Thymus (tissue), 11 donors: ENCODE results near the gene MDGA2. TPM values are rescaled to one million over a fixed set of nuclear protein-coding genes. Genes with fewer than 3 reads are reported as not detected.
"Not testable (repeated sequence)": the region's sequence is repeated elsewhere in the genome, so short reads cannot be mapped to it uniquely, and the experiment has no call there.

Source experiments
- DNase-seq, 9 donors: peaks; one replicate each; pipeline ENCODE4 v3.0.0-alpha.2; 2013; ENCODE audit warnings: low spot score in 9 of 9, low read depth in 6 of 9, missing footprints in 1 of 9
- H3K27ac ChIP-seq, 2 donors: one replicate each; pipeline ENCODE4 v1.5.1; 2013; ENCODE audit warnings: control low read depth in 1 of 2, low read depth in 1 of 2, low read length in 1 of 2, mild to moderate bottlenecking in 1 of 2, moderate library complexity in 1 of 2
- H3K27me3 ChIP-seq, 2 donors: one replicate each; pipeline ENCODE4 v1.5.1; 2013; ENCODE audit warnings: low read length in 1 of 2; ENCODE audit not compliant: control insufficient read depth in 2 of 2, insufficient read depth in 1 of 2
- H3K36me3 ChIP-seq, 2 donors: one replicate each; pipeline ENCODE4 v1.5.1; 2013; ENCODE audit warnings: low read length in 1 of 2, mild to moderate bottlenecking in 1 of 2, moderate library complexity in 1 of 2; ENCODE audit not compliant: control insufficient read depth in 2 of 2, insufficient read depth in 2 of 2
- H3K4me1 ChIP-seq, 2 donors: one replicate each; pipeline ENCODE4 v1.5.1; 2013; ENCODE audit warnings: low read length in 2 of 2; ENCODE audit not compliant: control insufficient read depth in 2 of 2, insufficient read depth in 2 of 2
- H3K4me3 ChIP-seq, 2 donors: one replicate each; pipeline ENCODE4 v1.5.1; 2013; ENCODE audit warnings: low read length in 2 of 2, control low read depth in 1 of 2, mild to moderate bottlenecking in 1 of 2
- H3K9me3 ChIP-seq, 2 donors: one replicate each; pipeline ENCODE4 v1.5.1; 2013; ENCODE audit warnings: low read length in 1 of 2, mild to moderate bottlenecking in 1 of 2; ENCODE audit not compliant: control insufficient read depth in 2 of 2, insufficient read depth in 1 of 2
- WGBS: extraction: QIAGEN DNeasy Blood & Tissue Kit; methylation state at CpG from one replicate; pipeline ENCODE4 v1.1.7; 2013; 5-methylcytosine and 5-hydroxymethylcytosine counted together
- polyA plus RNA-seq: library from polyadenylated mRNA; stranded (reverse); fragments of 200-250 nt; gene quantifications from one replicate; pipeline ENCODE4 v1.2.3, GENCODE V29; 2013
- total RNA-seq: library from RNA; stranded (reverse); fragments of 120-200 nt; gene quantifications from one replicate; pipeline ENCODE4 v1.2.4, GENCODE V29; 2013
- donor health status: healthy.

MDGA2 gene
- total and polyA plus RNA-seq, 2 donors: 0.02 to 0.09 TPM

GRCh38 chr14:47297374-47297773 lies 378.0 kb downstream of the MDGA2 start:
- H3K36me3 ChIP-seq: no peaks in the 10 kb centered on the region
- H3K4me3 ChIP-seq: no peak overlapping the region
- no peaks in the 10 kb centered on the region for H3K9me3 ChIP-seq
- no peaks in the 10 kb centered on the region for H3K27me3 ChIP-seq
- no peak overlapping the region for H3K27ac ChIP-seq
- no peaks in the 10 kb centered on the region for H3K4me1 ChIP-seq
- no peak for DNase-seq
- WGBS: 89% methylated on average over 1 of the region's 1 CpG

- WGBS: 91% methylated on average over 1 of the region's 1 CpG
Observed at GRCh38 chr14:47284283-47284682, 391.1 kb downstream of the MDGA2 start.

GRCh38 chr14:47281761-47282160 lies 393.6 kb downstream of the MDGA2 start:
- not testable (repeated sequence) for H3K27ac ChIP-seq, H3K36me3 ChIP-seq, H3K9me3 ChIP-seq, DNase-seq, H3K4me3 ChIP-seq, H3K27me3 ChIP-seq, H3K4me1 ChIP-seq
- 96% methylated on average over 16 of the region's 16 CpGs for WGBS

More at GRCh38 chr14:47284283-47284682, 391.1 kb downstream of the MDGA2 start:
- Histone ChIP-seq H3K4me1 (no peaks in the 10 kb centered on the region), H3K4me3 (no peak overlapping the region), H3K27me3 (no peaks in the 10 kb centered on the region), H3K27ac (no peak overlapping the region), H3K36me3 (no peaks in the 10 kb centered on the region), H3K9me3 (no peaks in the 10 kb centered on the region)
- DNase-seq: no peak

- no peaks in the 10 kb centered on the region for H3K9me3 ChIP-seq
- DNase-seq: peak; percentile 4 to 73 (median 32)
- WGBS: 25% methylated on average over 5 of the region's 5 CpGs
- no peaks in the 10 kb centered on the region for H3K27me3 ChIP-seq
- no peak overlapping the region for H3K4me3 ChIP-seq
- no peak overlapping the region for H3K27ac ChIP-seq
- no peaks in the 10 kb centered on the region for H3K36me3 ChIP-seq
- no peaks in the 10 kb centered on the region for H3K4me1 ChIP-seq
Observed at GRCh38 chr14:47278233-47278842, 397.1 kb downstream of the MDGA2 start.

DNA sequence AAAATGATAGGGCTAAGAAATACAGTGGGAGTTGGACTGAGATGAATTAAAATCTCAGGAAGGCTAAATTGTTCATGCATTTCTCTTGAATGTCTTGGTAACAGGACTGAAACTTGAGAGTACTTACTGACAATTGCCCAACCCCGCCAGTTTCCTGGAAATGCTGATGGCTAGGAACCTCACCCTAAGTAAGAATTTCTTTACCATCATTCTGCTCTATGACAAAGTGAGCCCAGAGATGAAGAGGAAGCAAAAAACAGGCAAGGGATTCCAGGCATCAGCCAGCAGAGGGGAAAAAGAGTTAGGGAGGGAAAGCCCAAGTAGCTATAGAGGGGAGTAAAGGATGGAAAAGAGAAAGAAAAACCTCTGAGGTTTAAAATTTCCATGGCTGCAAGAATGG lies 397.7 kb downstream of the MDGA2 start:
- Histone ChIP-seq H3K4me1 (no peaks in the 10 kb centered on the region), H3K4me3 (no peak overlapping the region), H3K9me3 (no peaks in the 10 kb centered on the region), H3K36me3 (no peaks in the 10 kb centered on the region), H3K27me3 (no peaks in the 10 kb centered on the region), H3K27ac (no peak overlapping the region)
- no peak for DNase-seq
- 94% methylated on average over 1 of the region's 1 CpG for WGBS

DNA sequence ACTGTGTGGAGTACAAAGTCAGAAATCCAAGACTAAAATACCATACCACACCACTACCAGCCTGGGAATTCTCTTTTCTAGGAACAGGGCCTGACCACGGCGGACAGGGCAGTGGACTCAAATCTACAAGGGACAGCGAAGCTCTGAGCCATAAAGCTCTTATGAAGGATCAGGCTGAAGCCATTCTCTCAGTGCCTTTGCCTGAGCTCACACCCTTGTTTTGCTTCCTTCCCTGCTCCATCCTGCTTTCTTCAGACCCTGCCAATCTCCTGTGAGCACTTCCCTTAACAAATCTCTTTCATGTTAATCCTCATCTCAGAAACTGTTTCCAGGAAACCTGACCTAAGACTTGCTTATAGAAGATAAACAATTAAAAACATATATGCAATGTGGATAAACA lies 398.5 kb downstream of the MDGA2 start:
- Histone ChIP-seq H3K27me3 (no peaks in the 10 kb centered on the region), H3K4me1 (no peaks in the 10 kb centered on the region), H3K9me3 (no peaks in the 10 kb centered on the region), H3K27ac (no peak overlapping the region), H3K4me3 (no peak overlapping the region), H3K36me3 (no peaks in the 10 kb centered on the region)
- DNase-seq: no peak
- WGBS: 64% methylated on average over 3 of the region's 3 CpGs

GRCh38 chr14:47273939-47274338 lies 401.5 kb downstream of the MDGA2 start:
- Histone ChIP-seq H3K4me1 (no peaks in the 10 kb centered on the region), H3K9me3 (no peaks in the 10 kb centered on the region), H3K36me3 (no peaks in the 10 kb centered on the region), H3K4me3 (no peak overlapping the region), H3K27ac (no peak overlapping the region), H3K27me3 (no peaks in the 10 kb centered on the region)
- 94% methylated on average over 5 of the region's 5 CpGs for WGBS
- no peak for DNase-seq

- Histone ChIP-seq H3K36me3 (no peaks in the 10 kb centered on the region), H3K27ac (no peak overlapping the region), H3K4me1 (no peaks in the 10 kb centered on the region), H3K4me3 (no peak overlapping the region), H3K9me3 (no peaks in the 10 kb centered on the region), H3K27me3 (no peaks in the 10 kb centered on the region)
- WGBS: 97% methylated on average over 4 of the region's 4 CpGs
- DNase-seq: no peak
Observed at GRCh38 chr14:47270715-47271114, 404.7 kb downstream of the MDGA2 start.

GRCh38 chr14:47269756-47270492 lies 405.5 kb downstream of the MDGA2 start:
- Histone ChIP-seq H3K27ac (no peak overlapping the region), H3K27me3 (no peaks in the 10 kb centered on the region), H3K36me3 (no peaks in the 10 kb centered on the region), H3K9me3 (no peaks in the 10 kb centered on the region), H3K4me3 (no peak overlapping the region), H3K4me1 (no peaks in the 10 kb centered on the region)
- DNase-seq: no peak
- WGBS: 94% methylated on average over 6 of the region's 6 CpGs
